Left ventricle myocardium inferior (tissue), 1 donor: ENCODE measurements around the gene GNG7. TPM values are rescaled to one million over a fixed set of nuclear protein-coding genes. Genes with fewer than 3 reads are reported as not detected.

Experiments
- DNase-seq: peaks from one replicate; pipeline ENCODE4 v3.0.0-alpha.2; 2020
- H3K27ac ChIP-seq: fragments of 200-600 bp; replicated peaks from 2 replicates; pipeline ENCODE4 v1.8.0; 2021
- H3K27me3 ChIP-seq: fragments of 200-600 bp; 2 replicates; pipeline ENCODE4 v1.8.0; 2021; ENCODE audit warnings: low read depth
- H3K36me3 ChIP-seq: fragments of 200-600 bp; 2 replicates; pipeline ENCODE4 v1.8.0; 2021
- H3K4me1 ChIP-seq: fragments of 200-600 bp; 2 replicates; pipeline ENCODE4 v1.8.0; 2021
- H3K4me3 ChIP-seq: fragments of 200-600 bp; 2 replicates; pipeline ENCODE4 v1.8.0; 2021; ENCODE audit warnings: mild to moderate bottlenecking, moderate library complexity
- H3K9me3 ChIP-seq: fragments of 200-600 bp; replicated peaks from 2 replicates; pipeline ENCODE4 v1.8.0; 2021
- intact Hi-C: fragments of 100-400 bp; cut with micrococcal nuclease; formaldehyde crosslinking; loops from one replicate; pipeline ENCODE4 v1.11.0; 2022
- total RNA-seq: library from RNA; stranded (reverse); fragmentation: NEBNext Ultra II Directional; extraction: Animal tissue kit (Norgen Biotek cat#: 25700); gene quantifications from one replicate; pipeline ENCODE4 v1.2.1, GENCODE V29; 2021
- TF ChIP-seq, protein P1 (sequence below): fragments of 200-600 bp; IDR thresholded peaks from 2 replicates; pipeline ENCODE4 v1.8.0; 2021; ENCODE audit warnings: antibody characterized with exemption, mild to moderate bottlenecking, borderline replicate concordance
- donor health status: DM: no; HTN: yes; CAD: no; lungs with severe emphysema.

Gene GNG7
- total RNA-seq, 1 donor from 2014 or later, result 46.6 TPM

DNA sequence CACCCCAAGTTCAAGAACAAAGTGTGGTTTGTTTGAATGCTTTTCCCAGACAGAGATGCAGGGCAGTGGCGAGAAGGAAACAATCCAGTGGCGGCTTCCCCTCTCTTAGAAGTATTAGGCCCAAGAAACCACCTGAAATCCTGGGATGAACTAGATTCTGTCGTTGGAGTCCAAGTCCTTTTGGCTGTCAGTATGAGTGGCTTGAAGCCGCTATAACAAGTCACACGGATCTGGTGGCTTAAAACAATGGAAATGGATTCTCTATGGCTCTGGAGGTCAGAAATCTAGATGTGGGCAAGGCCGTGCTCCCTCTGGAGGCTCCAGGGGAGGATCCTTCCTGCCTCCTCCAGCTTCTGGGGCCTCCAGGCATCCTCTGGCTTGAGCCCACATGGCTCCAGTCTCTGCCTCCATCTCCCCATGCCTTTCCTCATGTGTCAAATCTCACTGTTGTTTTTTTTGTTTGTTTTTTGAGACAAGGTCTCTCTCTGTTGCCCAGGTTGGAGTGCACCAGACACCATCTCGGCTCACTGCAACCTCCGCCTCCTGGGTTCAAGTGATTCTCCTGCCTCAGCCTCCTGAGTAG is 97.7 kb downstream of the GNG7 start:
- H3K27ac ChIP-seq, result no peak overlapping the region
- TF ChIP-seq, protein P1, sequence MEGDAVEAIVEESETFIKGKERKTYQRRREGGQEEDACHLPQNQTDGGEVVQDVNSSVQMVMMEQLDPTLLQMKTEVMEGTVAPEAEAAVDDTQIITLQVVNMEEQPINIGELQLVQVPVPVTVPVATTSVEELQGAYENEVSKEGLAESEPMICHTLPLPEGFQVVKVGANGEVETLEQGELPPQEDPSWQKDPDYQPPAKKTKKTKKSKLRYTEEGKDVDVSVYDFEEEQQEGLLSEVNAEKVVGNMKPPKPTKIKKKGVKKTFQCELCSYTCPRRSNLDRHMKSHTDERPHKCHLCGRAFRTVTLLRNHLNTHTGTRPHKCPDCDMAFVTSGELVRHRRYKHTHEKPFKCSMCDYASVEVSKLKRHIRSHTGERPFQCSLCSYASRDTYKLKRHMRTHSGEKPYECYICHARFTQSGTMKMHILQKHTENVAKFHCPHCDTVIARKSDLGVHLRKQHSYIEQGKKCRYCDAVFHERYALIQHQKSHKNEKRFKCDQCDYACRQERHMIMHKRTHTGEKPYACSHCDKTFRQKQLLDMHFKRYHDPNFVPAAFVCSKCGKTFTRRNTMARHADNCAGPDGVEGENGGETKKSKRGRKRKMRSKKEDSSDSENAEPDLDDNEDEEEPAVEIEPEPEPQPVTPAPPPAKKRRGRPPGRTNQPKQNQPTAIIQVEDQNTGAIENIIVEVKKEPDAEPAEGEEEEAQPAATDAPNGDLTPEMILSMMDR, result no peak
- peaks cover 39% of the 10 kb centered on the region for H3K4me1 ChIP-seq
- no peaks in the 10 kb centered on the region for H3K27me3 ChIP-seq
- H3K4me3 ChIP-seq, result no peak overlapping the region
- no peaks in the 10 kb centered on the region for H3K36me3 ChIP-seq
- intact Hi-C loops, result no loop called here
- no peak for DNase-seq
- no peaks in the 10 kb centered on the region for H3K9me3 ChIP-seq

DNA sequence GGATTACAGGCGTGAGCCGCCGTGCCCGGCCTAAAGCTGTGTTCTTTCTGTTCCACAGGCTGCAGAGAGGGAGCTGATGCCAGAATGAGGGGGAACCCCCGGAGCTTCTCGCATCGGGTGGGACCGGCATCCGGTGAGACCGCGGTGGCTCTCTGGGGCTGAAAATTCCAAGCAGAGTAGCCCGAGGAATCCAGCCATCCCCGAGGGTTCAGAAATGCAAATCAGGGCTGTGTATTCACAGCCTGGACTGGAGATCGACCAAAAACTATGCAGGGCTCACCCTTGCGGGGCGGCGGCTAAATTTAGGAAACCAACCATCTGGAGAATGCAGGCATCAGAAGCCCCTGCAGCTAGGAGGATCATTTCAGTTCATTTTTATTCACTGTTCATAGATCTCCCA is 99.2 kb downstream of the GNG7 start:
- Histone ChIP-seq H3K4me3 (peak overlapping the region; percentile 45), H3K4me1 (peaks cover 52% of the 10 kb centered on the region), H3K27ac (peak overlapping the region; percentile 91), H3K27me3 (no peaks in the 10 kb centered on the region), H3K36me3 (no peaks in the 10 kb centered on the region), H3K9me3 (no peaks in the 10 kb centered on the region)
- TF ChIP-seq, protein P1, result no peak
- intact Hi-C loops, result no loop called here
- DNase-seq, result peak; percentile 61

DNA sequence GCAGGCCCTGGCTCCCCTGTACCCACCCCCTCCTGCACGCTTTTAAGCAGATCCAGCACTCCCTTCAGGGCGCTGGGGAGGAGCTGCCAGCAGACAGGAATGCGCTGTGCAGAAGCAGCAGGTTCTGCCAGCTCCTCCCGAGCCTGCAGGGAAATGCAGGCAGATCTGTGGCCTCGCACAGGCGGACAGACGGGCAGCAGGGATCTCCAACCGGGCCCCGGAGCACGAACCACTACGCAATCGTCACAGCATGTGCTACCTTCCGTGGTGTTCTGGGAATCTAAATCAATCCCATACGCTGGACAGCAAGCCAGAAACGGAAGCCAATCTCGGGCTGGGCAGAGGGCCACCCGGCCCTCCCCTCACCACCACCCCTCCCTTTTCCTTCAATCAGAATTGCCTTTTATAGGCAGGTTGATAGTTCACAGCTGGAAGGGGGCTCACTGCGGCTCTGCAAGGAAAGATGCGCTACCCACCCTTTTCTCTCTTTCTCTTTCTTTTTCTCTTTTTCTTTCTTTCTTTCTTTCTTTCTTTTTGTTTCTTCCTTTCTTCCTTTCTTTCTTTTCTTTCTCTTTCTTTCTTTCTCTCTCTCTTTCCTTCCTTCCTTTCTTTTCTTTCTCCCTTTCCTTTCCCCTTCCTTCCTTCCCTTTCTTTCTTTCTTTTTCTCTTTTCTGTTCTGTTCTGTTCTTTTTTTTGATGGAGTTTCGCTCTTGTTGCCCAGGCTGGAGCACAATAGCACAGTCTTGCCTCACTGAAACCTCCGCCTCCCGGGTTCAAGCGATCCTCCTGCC is 99.9 kb downstream of the GNG7 start:
- Histone ChIP-seq H3K4me1 (peaks cover 50% of the 10 kb centered on the region), H3K27ac (peak overlapping the region; percentile 91), H3K9me3 (no peaks in the 10 kb centered on the region), H3K27me3 (no peaks in the 10 kb centered on the region), H3K4me3 (peak overlapping the region; percentile 45), H3K36me3 (no peaks in the 10 kb centered on the region)
- intact Hi-C loops, result no loop called here
- TF ChIP-seq, protein P1, result peak; percentile 15
- peak; percentile 87 for DNase-seq

DNA sequence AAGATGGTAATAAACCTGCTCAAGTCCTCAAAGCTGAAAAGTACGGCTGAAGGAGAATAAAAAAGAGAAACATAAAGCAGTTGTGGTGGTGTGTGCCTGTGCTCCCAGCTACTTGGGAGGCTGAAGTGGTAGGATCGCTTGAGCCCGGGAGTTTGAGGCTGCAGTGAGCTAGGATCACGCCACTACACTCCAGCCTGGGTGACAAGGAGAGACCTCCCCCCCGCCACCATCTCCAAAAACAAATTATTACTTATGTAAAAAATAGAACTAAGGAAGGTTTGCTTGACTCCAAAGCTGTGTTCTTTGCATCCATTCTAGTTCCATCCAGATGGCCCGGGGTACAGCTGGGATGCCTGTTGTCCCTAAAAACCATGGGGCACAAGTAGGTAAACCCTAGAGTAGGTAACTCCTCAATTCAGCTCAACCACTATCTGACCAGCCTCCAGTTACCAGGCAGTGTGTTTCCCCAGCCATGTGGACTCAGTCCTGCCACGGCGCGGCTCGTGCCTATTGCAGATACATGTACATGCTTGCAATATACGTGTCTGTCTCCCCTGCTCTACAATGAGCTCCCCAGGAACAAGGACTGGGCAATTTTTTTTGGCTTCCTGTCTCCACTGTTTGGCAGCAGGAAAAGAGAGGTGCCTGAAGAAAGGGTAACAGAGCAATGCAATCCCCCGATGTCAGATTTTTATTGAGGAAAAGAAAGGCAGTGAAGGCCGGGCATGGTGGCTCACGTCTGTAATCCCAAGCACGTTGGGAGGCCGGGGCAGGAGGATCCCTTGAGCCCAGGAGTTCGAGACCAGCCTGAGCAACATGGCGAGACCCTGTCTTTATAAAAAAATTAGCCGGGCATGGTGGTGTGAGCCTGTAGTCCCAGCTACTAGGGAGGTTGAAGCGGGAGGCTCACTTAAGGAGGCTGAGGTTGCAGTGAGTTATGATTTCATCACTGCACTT is 101.3 kb downstream of the GNG7 start:
- Histone ChIP-seq H3K36me3 (no peaks in the 10 kb centered on the region), H3K27me3 (no peaks in the 10 kb centered on the region), H3K4me1 (peaks cover 46% of the 10 kb centered on the region), H3K9me3 (no peaks in the 10 kb centered on the region), H3K27ac (peak overlapping the region; percentile 91), H3K4me3 (no peak overlapping the region)
- no peak for DNase-seq
- intact Hi-C loops, result no loop called here
- TF ChIP-seq, protein P1, result no peak

DNA sequence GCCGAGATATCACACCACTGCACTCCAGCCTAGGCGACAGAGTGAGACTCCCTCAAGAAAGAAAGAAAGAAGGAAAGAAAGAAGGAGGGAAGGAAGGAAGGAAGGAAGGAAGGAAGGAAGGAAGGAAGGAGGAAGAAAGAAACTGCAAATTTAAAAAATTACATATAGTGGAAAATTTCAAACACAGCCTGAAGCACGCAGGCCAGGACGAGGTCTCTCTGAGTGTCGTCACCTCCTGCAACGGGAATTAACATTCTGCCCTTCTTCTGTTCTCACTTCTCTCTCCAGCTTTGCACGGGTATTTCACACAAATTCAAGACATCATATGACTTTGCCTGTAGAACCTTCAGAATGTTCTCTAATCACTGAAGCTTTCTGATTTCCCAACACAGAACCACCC is 108.2 kb downstream of the GNG7 start:
- no peak for DNase-seq
- TF ChIP-seq, protein P1, result no peak
- intact Hi-C loops, result no loop called here
- H3K4me3 ChIP-seq, result no peak overlapping the region
- H3K4me1 ChIP-seq, result peaks cover 9% of the 10 kb centered on the region
- peaks cover 5% of the 10 kb centered on the region for H3K9me3 ChIP-seq
- H3K27ac ChIP-seq, result no peak overlapping the region
- H3K36me3 ChIP-seq, result no peaks in the 10 kb centered on the region
- H3K27me3 ChIP-seq, result no peaks in the 10 kb centered on the region
